ENCODE data around the gene WDR86.

GRCh38 chr7:151457534-151457933, 47.7 kb upstream of the WDR86 start:
- no peak for TF ChIP-seq CTCF (conservative IDR thresholded peaks at IDR 0.05; ENCODE audit: low read length)
- TF ChIP-seq EZH2phosphoT487 (IDR thresholded peaks at IDR 0.05; ENCODE audit: borderline replicate concordance): no peak
